SJSA1 (cell line): ENCODE data around the gene TFCP2L1. TPM values are rescaled to one million over a fixed set of nuclear protein-coding genes. Genes with fewer than 3 reads are reported as not detected.

Source experiments
- DNase-seq, 2 experiments: peaks; one replicate each; pipeline ENCODE4 v3.0.0-alpha.2; 2015 to 2020; ENCODE audit warnings: low spot score in 2 of 2, low read depth in 1 of 2
- H3K27ac ChIP-seq: fragments of 250-450 bp; sonication (Bioruptor Pico); 2 replicates; pipeline ENCODE4 v1.5.1; 2020; ENCODE audit warnings: mild to moderate bottlenecking, moderate library complexity
- H3K27me3 ChIP-seq: fragments of 250-450 bp; sonication (Bioruptor Pico); replicated peaks from 2 replicates; pipeline ENCODE4 v1.5.1; 2020; ENCODE audit warnings: mild to moderate bottlenecking, moderate library complexity
- H3K36me3 ChIP-seq: fragments of 250-450 bp; sonication (Bioruptor Pico); 2 replicates; pipeline ENCODE4 v1.5.1; 2020; ENCODE audit warnings: mild to moderate bottlenecking
- H3K4me1 ChIP-seq: fragments of 250-450 bp; sonication (Bioruptor Pico); replicated peaks from 2 replicates; pipeline ENCODE4 v1.6.1; 2021; ENCODE audit warnings: mild to moderate bottlenecking
- H3K4me3 ChIP-seq: fragments of 250-450 bp; sonication (Bioruptor Pico); 2 replicates; pipeline ENCODE4 v1.5.1; 2020; ENCODE audit warnings: mild to moderate bottlenecking
- H3K9me3 ChIP-seq: fragments of 250-450 bp; sonication (Bioruptor Pico); replicated peaks from 2 replicates; pipeline ENCODE4 v1.5.1; 2020; ENCODE audit warnings: mild to moderate bottlenecking
- total RNA-seq: library from RNA; depleted of rRNA; stranded (reverse); fragments of >200 nt; shearing (Covaris generic); gene quantifications from 2 replicates; pipeline ENCODE4 v1.2.3, GENCODE V29; 2014

Gene TFCP2L1
- total RNA-seq, 1 experiment from 2014 or later = not detected

DNA sequence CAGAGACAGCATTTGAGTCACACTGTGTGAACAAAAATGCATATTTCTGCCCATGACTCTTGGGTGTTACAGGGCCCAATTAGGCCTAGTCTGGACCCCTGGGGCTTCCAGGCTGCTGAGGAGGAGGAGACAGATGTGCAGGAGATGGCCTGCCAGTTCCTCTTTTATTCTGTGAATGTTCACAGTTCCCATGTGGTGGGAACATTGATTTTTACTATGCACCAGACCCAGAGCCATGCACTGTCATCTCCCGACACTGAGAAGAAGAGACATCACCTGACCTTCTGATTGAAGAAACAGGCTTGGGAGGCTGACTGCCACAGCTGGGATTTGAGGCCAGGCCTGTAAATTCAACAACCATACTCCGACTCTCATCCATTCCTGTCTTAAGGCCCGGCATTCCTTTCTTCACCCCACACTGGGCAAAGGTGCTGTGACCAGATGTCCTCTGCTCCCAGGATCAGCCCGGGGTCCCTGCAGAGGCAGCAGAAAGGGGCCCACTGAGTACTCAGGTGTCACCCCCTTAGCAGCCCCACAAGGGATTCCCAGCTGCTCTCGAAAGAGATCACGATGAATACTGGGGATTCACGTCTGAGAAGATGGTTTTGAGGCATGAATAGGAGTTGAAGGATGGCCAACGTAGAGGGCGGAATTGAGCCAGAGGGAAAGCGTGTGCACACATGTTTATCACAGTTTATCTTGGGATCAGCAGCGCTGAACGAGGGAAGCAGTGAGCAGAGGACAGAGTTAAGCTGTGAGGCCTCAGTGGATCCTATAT lies 3.6 kb upstream of the TFCP2L1 start:
- Histone ChIP-seq H3K4me1 (peaks cover 8% of the 10 kb centered on the region), H3K27me3 (peaks cover 24% of the 10 kb centered on the region), H3K27ac (no peak overlapping the region), H3K4me3 (no peak overlapping the region), H3K36me3 (no peaks in the 10 kb centered on the region), H3K9me3 (no peaks in the 10 kb centered on the region)
- no peak for DNase-seq

DNA sequence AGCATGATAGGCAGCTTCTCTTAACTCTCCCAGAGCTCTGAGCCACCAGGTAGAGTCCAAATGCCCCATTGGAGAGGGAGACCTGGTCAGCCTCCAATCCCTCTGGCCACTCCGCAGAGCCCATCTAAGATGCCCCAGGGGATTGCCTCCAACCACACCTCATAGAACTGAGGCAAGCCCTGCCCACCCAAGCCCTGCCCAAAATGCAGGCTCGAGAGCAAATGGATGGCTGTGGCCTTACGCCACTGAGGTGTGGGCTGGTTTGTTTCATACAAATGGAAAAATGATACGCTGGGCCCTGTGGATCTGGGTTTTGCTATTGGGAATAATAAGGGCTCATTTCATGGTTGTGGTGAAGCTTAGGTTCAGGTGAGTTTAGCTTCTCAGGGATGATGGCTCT lies 3.0 kb upstream of the TFCP2L1 start:
- no peak overlapping the region for H3K4me3 ChIP-seq
- H3K9me3 ChIP-seq = no peaks in the 10 kb centered on the region
- H3K27ac ChIP-seq = no peak overlapping the region
- H3K36me3 ChIP-seq = no peaks in the 10 kb centered on the region
- H3K4me1 ChIP-seq = peaks cover 8% of the 10 kb centered on the region
- DNase-seq = no peak
- H3K27me3 ChIP-seq = peaks cover 31% of the 10 kb centered on the region

DNA sequence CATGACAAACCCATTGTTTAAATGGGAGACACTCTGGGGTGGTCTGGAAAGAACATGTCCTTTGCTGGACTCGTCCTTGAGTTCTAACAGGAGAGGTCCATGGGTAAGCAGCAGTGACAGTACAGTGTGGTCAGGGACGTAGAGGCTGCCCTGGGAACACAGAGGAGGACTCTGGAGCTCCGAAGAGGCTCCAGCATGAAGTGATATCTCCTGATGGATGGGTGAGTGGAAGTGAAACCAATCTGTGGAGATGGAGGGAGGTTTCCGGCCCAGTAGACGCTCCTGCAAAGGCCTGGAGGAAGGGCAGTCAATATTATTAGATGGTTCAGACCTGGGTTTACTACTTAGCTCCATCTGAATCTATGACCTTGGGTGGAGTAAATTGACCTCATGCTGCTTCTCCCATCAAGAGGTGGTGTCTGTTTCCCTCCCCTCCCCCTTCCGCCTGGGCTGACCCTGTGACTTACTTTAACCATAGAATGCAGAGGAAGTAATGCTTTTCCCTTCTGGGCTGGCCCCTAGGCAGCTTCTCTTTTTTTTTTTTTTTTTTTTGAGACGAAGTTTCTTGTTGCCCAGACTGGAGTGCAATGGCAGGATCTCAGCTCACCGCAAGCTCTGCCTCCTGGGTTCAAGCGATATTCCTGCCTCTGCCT lies 2.3 kb upstream of the TFCP2L1 start:
- no peak for DNase-seq
- H3K4me3 ChIP-seq = no peak overlapping the region
- H3K9me3 ChIP-seq = no peaks in the 10 kb centered on the region
- no peaks in the 10 kb centered on the region for H3K36me3 ChIP-seq
- H3K27me3 ChIP-seq = peaks cover 36% of the 10 kb centered on the region
- peaks cover 8% of the 10 kb centered on the region for H3K4me1 ChIP-seq
- H3K27ac ChIP-seq = no peak overlapping the region

DNA sequence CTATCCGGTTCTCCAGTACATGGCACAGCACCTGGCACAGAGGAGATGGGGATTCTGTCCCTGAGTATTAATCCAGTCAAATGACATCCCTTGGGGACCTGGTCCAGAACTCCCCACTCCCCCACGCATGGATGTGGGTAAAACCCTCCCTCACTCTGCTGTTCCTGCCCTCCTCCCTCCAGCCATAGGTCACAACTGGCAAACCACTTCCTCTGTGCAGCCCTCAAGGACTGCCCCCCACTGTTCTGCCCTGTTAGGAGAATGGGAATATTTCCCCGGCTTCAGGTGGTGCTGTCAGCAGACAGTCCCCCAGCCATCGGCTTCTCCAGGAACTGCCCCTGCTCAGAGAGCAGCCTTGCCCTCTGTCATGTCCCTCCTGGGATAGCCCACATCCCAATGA lies 1.5 kb upstream of the TFCP2L1 start:
- no peak for DNase-seq
- H3K9me3 ChIP-seq = no peaks in the 10 kb centered on the region
- peaks cover 8% of the 10 kb centered on the region for H3K4me1 ChIP-seq
- H3K27ac ChIP-seq = no peak overlapping the region
- peaks cover 37% of the 10 kb centered on the region for H3K27me3 ChIP-seq
- no peak overlapping the region for H3K4me3 ChIP-seq
- H3K36me3 ChIP-seq = no peaks in the 10 kb centered on the region

DNA sequence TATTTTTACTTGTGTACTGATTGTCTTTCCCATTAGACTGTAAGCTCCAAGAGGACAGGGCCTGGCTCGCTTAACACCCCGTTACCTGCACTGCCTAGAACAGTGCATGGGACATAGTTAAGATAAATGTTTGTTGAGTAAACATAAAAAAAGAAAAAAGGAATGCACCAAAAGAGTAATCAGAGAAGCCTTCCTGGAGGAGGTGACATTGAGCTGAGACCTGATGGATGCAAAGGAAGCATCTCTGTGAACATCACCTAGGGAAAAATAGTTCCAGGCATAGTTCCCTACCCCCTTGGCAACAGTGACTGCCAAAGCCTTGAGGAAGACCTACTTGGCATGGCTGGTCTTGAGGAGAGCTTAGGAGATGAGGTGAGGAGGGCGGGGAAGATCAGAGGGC lies 924 bp upstream of the TFCP2L1 start:
- Histone ChIP-seq H3K27me3 (peaks cover 39% of the 10 kb centered on the region), H3K36me3 (no peaks in the 10 kb centered on the region), H3K4me1 (peaks cover 8% of the 10 kb centered on the region), H3K9me3 (no peaks in the 10 kb centered on the region), H3K27ac (no peak overlapping the region), H3K4me3 (no peak overlapping the region)
- no peak for DNase-seq

DNA sequence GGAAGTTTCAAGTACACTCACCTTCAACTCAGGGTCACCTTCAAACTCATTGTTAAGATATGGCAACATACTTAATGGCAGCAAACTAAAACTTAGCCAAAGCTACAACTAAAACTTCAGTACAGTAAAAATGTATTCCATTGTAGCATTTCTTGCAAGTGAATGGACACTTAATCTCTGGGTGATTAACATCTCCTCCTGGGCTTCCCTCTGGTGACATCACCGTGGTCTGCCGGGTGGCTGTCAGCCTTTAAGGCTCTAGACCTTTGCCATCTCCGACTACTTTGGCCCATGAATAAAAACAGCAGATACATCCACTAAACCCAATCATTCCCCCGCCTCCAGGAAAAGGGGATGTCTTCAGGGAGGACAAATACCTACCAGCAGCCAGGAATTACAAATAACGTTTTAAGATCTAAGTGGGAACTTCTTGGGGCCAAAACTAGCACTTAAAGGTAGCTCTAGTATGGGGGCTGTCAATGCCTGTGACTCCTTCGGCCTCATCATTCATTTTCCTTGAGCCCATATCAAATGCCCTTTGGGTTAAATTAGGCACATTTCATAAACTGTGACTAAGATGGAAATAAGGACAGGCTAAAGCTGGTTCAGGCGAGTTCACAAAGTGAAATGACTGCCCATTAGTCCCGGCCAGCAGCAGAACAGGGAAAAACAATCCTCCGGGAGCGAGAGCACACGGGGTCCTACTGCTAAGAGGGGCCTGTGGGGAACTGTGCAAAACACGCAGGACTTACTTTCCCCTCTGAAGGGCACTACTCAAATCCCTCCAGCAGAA lies 1.1 kb downstream of the TFCP2L1 start:
- Histone ChIP-seq H3K27ac (no peak overlapping the region), H3K27me3 (peaks cover 39% of the 10 kb centered on the region), H3K4me1 (peaks cover 8% of the 10 kb centered on the region), H3K9me3 (no peaks in the 10 kb centered on the region), H3K4me3 (no peak overlapping the region), H3K36me3 (no peaks in the 10 kb centered on the region)
- no peak for DNase-seq

DNA sequence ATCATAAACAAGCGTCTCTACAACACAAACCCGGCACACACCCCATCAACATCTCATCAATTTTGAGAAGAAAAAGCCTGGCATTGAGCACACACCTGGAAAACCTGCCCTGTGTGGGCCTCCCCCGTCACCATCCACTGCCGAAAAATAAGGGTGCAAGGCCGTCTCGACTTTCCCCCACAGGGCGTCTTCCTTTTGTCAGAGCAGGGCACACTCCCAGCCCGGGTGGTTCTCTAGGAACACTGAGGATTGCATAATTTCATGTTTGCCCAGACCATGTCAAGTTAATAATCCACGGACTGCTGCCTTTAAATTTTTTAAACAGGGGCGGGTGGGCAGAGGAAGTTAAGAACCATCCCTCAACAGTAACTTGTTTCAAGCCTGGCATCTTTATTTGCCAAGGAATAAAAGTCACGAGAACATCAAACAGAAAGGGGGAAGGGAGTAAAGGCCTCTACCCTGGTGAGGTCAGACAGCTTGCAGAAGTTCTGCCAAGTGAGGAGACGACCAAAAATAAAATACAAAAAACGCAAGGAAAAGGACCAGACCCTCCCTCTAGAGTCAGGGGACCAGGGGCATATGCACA lies 2.1 kb downstream of the TFCP2L1 start:
- Histone ChIP-seq H3K27me3 (peaks cover 39% of the 10 kb centered on the region), H3K9me3 (no peaks in the 10 kb centered on the region), H3K4me3 (no peak overlapping the region), H3K36me3 (no peaks in the 10 kb centered on the region), H3K4me1 (peaks cover 8% of the 10 kb centered on the region), H3K27ac (no peak overlapping the region)
- no peak for DNase-seq

DNA sequence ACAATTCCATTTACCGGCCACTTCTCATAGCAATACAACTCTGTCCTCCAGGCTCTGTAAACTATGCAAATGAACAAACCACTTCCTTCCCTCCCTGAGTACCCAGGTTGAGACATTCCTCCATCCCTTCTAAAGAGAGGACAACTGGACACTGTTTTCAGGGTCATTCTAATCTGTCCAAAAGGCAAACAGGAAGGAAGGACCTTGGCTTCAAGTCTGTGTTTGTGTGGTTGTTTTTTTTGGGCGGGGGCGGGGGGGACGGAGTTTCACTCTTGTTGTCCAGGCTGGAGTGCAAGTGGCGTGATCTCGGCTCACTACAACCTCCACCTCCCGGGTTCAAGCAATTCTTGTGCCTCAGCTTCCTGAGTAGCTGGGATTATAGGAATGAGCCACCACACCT lies 3.3 kb downstream of the TFCP2L1 start:
- no peak overlapping the region for H3K4me3 ChIP-seq
- H3K27ac ChIP-seq = no peak overlapping the region
- no peaks in the 10 kb centered on the region for H3K36me3 ChIP-seq
- peaks cover 39% of the 10 kb centered on the region for H3K27me3 ChIP-seq
- H3K4me1 ChIP-seq = peaks cover 8% of the 10 kb centered on the region
- no peak for DNase-seq
- no peaks in the 10 kb centered on the region for H3K9me3 ChIP-seq

DNA sequence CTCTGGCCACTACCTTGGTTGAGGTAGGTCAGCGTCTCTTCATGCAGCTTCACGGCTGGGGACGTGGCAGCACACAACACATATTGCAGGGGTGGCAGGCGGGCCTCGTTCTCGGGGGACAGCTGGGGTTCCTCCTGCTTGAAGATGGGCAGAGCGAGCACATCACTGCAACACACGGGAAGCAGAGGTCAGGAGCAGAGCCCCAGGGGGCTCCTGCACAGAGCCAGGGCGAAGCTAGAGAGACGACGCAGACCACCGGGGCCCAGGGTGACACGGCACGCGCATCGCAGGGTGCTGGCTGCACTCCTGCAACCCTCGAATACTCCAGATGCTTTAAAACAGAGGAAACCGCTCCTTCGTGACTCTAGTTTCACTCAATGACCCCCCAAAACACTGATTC lies 3.9 kb downstream of the TFCP2L1 start:
- Histone ChIP-seq H3K36me3 (no peaks in the 10 kb centered on the region), H3K27ac (no peak overlapping the region), H3K4me3 (no peak overlapping the region), H3K27me3 (peaks cover 39% of the 10 kb centered on the region), H3K9me3 (no peaks in the 10 kb centered on the region), H3K4me1 (peaks cover 8% of the 10 kb centered on the region)
- DNase-seq = no peak

DNA sequence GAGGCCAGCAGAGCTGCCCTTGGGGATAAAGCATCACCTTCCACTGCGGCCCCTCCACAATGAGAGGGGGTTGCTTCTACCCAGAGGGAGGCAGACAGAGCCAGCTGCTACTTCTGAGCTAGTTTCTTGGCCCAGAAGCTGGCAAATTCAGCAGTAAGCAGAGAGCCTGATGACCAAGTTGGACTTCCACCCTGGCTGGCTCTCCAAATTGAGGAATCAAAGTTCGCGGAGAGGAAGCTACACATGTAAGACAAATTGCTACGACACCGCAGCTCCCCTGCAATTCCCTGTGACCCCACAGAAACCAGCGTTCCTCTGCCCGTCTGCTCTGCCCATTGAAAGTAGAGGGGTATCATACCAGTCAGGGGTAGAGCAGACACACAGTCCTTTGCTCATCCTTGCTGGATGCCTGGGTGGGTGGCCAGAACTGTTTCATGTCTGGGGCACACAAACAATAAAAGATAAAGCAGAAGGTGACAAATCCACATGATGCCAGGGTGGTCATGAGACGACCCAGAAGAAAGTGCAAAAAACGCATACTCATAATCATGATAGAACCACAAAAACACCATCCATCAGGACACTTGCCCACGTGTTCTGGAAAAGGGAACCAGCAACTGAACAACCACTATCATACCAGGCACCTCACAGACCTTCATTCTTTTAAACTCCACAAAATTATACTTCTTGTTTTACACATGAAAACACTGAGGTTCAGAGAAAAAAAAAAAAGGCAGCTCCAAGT lies 5.4 kb downstream of the TFCP2L1 start:
- no peak for DNase-seq
- H3K27me3 ChIP-seq = peaks cover 25% of the 10 kb centered on the region
- no peak overlapping the region for H3K4me3 ChIP-seq
- no peaks in the 10 kb centered on the region for H3K9me3 ChIP-seq
- no peak overlapping the region for H3K27ac ChIP-seq
- no peaks in the 10 kb centered on the region for H3K36me3 ChIP-seq
- H3K4me1 ChIP-seq = peaks cover 2% of the 10 kb centered on the region

DNA sequence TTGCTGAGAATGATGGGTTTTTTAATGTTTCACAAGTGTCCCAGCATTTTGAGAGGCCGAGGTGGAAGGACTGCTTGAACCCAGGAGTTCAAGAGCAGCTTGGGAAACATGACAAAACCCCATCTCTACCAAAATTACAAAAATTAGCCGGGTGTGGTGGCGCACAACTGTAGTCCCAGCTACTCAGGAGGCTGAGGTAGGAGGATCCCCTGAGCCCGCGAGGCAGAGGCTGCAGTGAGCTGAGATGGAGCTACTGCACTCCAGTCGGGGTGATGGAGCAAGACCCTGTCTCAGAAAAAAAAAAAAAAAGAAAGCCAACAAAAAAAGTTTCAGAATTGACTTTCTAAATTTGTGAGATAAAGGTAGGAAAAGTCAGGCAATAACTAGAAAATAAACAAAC lies 8.7 kb downstream of the TFCP2L1 start:
- H3K27me3 ChIP-seq = peaks cover 13% of the 10 kb centered on the region

DNA sequence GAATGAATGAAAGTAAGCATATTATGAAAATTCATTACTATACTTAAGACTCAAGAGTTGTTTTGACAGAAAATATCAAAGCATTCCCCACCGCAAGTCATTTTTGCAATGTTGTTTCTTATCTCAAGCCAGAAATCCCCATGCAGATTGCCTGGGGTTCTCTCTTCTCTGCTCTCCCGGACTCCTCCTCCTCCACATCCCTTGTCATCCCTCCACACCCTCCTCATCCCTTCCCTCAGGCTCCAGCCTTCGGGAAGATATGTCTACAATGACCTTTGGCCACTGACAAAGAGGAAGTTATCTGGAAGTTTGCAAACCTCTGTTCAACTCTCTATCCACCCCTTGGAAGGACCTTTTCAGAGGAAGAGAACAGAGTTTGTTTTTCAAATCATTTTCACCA lies 11.9 kb downstream of the TFCP2L1 start:
- no peaks in the 10 kb centered on the region for H3K4me1 ChIP-seq
- no peak overlapping the region for H3K27ac ChIP-seq
- no peaks in the 10 kb centered on the region for H3K9me3 ChIP-seq
- no peaks in the 10 kb centered on the region for H3K36me3 ChIP-seq
- H3K4me3 ChIP-seq = no peak overlapping the region
- DNase-seq = no peak
- H3K27me3 ChIP-seq = peaks cover 13% of the 10 kb centered on the region

More for the DNA sequence above, 8.7 kb downstream of the TFCP2L1 start:
- no peak overlapping the region for H3K27ac ChIP-seq
- H3K4me1 ChIP-seq = no peaks in the 10 kb centered on the region
- H3K36me3 ChIP-seq = no peaks in the 10 kb centered on the region
- H3K9me3 ChIP-seq = no peaks in the 10 kb centered on the region
- no peak overlapping the region for H3K4me3 ChIP-seq
- no peak for DNase-seq

DNA sequence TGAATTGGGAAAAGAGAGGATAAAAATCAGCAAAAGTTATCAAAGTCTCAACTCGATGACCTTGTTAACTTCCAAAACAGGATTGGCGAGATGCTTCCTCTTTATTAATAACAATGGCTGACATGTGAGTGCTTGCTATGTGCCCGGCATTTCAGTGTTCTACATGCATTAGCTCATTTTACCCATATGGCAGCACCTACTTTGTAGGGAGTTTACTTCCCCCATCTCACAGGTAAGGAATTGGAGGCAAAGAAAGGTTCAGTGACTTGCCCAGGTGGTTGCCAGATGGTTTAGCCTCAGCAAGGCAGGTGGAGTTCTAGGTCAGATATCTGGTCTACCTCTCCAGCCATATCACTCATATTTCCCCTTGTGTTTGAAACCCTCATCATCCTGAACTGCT lies 12.4 kb downstream of the TFCP2L1 start:
- H3K4me1 ChIP-seq = no peaks in the 10 kb centered on the region
- H3K4me3 ChIP-seq = no peak overlapping the region
- no peak overlapping the region for H3K27ac ChIP-seq
- H3K27me3 ChIP-seq = peaks cover 13% of the 10 kb centered on the region
- no peak for DNase-seq
- no peaks in the 10 kb centered on the region for H3K36me3 ChIP-seq
- no peaks in the 10 kb centered on the region for H3K9me3 ChIP-seq
